Neural crest cell (in vitro differentiated cells): Measurements from ENCODE around the gene SMG6. TPM values are rescaled to one million over a fixed set of nuclear protein-coding genes. Genes with fewer than 3 reads are reported as not detected.

Experiments used
- DNase-seq: peaks from one replicate; pipeline ENCODE4 v3.0.0; 2021; ENCODE audit warnings: low read depth, mixed read lengths, low spot score
- H3K27ac Mint-ChIP-seq: one replicate; pipeline ENCODE4 v1.8.0; 2021; ENCODE audit warnings: mild to moderate bottlenecking, mixed read lengths; ENCODE audit not compliant: unreplicated experiment
- H3K27me3 Mint-ChIP-seq: 2 replicates; pipeline ENCODE4 v1.8.0; 2021; ENCODE audit warnings: low read depth, mild to moderate bottlenecking, mixed read lengths
- H3K36me3 Mint-ChIP-seq: 2 replicates; pipeline ENCODE4 v1.8.0; 2021; ENCODE audit warnings: low read depth, mild to moderate bottlenecking, mixed read lengths
- H3K4me1 Mint-ChIP-seq: 2 replicates; pipeline ENCODE4 v1.8.0; 2021; ENCODE audit warnings: mixed read lengths
- H3K4me3 Mint-ChIP-seq: one replicate; pipeline ENCODE4 v1.8.0; 2021; ENCODE audit warnings: mild to moderate bottlenecking, mixed read lengths
- H3K9me3 Mint-ChIP-seq: 2 replicates; pipeline ENCODE4 v1.8.0; 2021; ENCODE audit warnings: mixed read lengths
- total RNA-seq: library from RNA; stranded (reverse); gene quantifications from 2 replicates; pipeline ENCODE4 v1.2.1, GENCODE V29; 2021
- TF ChIP-seq, protein P1 (sequence below): fragments of 200-600 bp; sonication (generic); conservative IDR thresholded peaks from 2 replicates; pipeline ENCODE4 v1.5.0; 2021; ENCODE audit warnings: antibody characterized with exemption, mild to moderate bottlenecking

SMG6 gene
- total RNA-seq, 1 donor from 2014 or later = 57.2 TPM

DNA sequence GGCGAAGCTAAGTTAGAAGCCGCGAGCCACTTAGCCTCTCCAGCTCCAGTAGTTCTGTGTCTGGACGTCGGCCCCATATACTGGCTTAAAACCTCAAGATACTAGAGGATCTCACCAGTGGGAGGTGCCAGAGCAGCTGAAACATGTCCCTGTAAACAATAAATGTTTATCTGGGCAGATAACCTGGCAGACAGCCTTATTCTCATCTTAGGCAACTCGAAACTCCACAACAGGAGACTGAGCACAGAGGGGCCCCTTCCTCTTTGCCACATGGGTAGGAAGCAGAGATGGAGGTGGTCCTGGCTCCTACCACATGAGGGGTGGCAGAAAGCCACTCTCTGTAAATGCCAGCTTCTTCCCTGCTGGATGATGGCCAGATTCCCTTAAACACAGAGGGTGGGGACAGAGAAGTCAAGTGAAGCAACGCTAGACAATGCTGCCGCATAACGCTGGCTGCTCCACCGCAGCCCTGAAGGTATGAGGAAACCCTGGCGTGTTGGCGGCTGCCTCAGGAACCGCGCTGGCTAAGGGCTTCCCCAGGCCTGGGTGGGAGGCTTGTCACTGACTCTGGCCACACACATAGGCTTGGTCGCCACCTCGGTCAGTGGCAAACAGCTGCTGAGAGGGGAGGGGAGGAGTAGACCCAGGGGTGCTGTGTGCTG, 180.8 kb downstream of the SMG6 start:
- H3K36me3 Mint-ChIP-seq = peaks cover 6% of the 10 kb centered on the region
- no peak overlapping the region for H3K4me3 Mint-ChIP-seq
- no peaks in the 10 kb centered on the region for H3K9me3 Mint-ChIP-seq
- no peak overlapping the region for H3K27ac Mint-ChIP-seq
- TF ChIP-seq, protein P1, sequence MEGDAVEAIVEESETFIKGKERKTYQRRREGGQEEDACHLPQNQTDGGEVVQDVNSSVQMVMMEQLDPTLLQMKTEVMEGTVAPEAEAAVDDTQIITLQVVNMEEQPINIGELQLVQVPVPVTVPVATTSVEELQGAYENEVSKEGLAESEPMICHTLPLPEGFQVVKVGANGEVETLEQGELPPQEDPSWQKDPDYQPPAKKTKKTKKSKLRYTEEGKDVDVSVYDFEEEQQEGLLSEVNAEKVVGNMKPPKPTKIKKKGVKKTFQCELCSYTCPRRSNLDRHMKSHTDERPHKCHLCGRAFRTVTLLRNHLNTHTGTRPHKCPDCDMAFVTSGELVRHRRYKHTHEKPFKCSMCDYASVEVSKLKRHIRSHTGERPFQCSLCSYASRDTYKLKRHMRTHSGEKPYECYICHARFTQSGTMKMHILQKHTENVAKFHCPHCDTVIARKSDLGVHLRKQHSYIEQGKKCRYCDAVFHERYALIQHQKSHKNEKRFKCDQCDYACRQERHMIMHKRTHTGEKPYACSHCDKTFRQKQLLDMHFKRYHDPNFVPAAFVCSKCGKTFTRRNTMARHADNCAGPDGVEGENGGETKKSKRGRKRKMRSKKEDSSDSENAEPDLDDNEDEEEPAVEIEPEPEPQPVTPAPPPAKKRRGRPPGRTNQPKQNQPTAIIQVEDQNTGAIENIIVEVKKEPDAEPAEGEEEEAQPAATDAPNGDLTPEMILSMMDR = no peak
- peaks cover 13% of the 10 kb centered on the region for H3K4me1 Mint-ChIP-seq
- H3K27me3 Mint-ChIP-seq = no peaks in the 10 kb centered on the region
- DNase-seq = no peak

DNA sequence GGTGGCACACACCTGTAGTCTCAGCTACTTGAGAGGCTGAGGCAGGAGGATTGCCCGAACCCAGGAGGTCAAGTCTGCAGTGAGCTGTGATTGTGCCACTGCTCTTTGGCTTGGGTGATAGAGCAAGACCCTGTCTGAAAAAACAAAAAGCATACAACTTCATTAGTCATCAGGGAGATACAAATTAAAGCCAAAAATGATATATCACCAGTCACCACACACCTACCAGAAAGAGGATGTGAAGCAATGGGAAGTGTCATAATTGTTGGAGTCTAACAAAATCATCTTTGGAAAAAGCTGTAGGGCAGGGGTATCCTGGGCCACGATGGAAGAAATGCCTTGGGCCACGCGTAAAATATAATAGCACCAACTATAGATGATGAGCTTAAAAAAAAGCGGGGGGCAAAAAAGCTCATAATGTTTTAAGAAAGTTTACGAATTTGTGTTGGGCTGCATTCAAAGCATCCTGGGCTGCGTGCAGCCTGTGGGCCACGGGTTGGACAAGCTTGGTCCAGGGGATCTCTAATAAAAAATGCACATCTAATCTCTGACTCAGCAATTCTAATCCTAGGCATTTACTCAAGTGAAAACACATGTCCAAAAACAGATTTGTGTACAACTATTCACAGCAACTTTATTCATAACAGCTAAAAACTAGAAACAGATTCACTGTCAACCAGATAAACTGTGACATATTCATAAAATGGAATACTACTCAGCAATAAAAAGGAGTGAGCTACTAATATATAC, 182.8 kb downstream of the SMG6 start:
- Mint-ChIP-seq H3K9me3 (no peaks in the 10 kb centered on the region), H3K27me3 (no peaks in the 10 kb centered on the region), H3K36me3 (peaks cover 3% of the 10 kb centered on the region), H3K27ac (no peak overlapping the region), H3K4me1 (peaks cover 13% of the 10 kb centered on the region), H3K4me3 (no peak overlapping the region)
- TF ChIP-seq, protein P1 = no peak
- DNase-seq = no peak

DNA sequence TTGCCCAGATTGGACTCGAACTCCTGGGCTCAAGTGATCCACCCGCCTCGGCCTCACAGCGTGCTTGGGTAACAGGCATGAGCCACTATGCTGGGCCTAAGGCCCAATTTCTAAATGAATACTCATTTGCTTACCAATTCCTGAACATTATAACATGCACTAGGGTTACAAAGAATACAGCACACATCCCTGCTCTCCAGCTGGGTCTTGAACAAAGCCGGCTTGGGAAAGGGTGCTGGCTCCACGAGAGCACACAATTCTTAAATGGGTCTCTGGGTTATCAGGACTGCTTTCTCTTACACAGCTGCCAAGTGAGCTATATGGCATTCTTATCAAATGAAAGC, 190.3 kb downstream of the SMG6 start:
- H3K27me3 Mint-ChIP-seq = no peaks in the 10 kb centered on the region
- peaks cover 4% of the 10 kb centered on the region for H3K4me1 Mint-ChIP-seq
- no peak overlapping the region for H3K27ac Mint-ChIP-seq
- H3K36me3 Mint-ChIP-seq = peaks cover 3% of the 10 kb centered on the region
- H3K4me3 Mint-ChIP-seq = no peak overlapping the region
- TF ChIP-seq, protein P1 = no peak
- no peak for DNase-seq
- no peaks in the 10 kb centered on the region for H3K9me3 Mint-ChIP-seq

DNA sequence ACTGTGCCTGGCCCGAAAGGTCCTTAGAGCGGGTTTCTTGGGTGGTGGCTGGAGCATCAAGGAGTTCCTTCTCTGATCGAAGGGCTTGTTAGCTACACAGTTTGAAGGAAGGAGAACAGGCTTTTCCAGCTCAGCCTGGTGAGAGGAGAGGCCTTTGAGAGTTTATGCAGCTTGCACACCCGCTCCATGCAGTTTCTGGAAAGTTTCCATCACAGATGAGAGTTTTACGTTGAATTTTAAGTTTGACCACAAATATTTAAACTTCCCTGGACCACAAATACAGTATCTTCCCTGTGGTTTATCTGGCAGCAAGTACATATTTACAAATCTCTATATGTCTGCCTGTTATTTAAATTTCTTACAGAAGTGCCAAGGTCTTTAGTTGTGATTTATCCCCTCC, 191.9 kb downstream of the SMG6 start:
- Mint-ChIP-seq H3K27me3 (no peaks in the 10 kb centered on the region), H3K36me3 (peaks cover 1% of the 10 kb centered on the region), H3K4me3 (no peak overlapping the region), H3K27ac (no peak overlapping the region), H3K9me3 (no peaks in the 10 kb centered on the region), H3K4me1 (peaks cover 11% of the 10 kb centered on the region)
- no peak for DNase-seq
- TF ChIP-seq, protein P1 = no peak

DNA sequence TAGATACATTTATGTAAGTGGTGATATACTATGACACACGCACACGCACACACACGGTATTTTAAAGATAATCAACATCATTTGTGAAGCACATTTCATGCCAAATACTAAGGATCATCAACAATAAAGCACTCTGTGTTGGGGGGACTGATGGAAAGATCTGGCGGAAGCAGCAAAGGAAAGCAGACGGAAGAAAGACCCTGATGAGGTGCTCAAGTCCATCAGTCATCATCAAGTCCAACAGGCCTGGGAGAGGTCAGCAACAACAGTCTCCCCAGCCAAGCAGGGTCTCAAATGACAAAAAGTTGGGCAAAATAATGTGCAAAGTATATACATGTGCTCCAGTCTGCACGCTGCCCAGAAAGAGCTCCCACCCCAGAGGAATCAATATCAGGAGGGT, 193.1 kb downstream of the SMG6 start:
- Mint-ChIP-seq H3K9me3 (no peaks in the 10 kb centered on the region), H3K36me3 (no peaks in the 10 kb centered on the region), H3K4me3 (no peak overlapping the region), H3K4me1 (peaks cover 17% of the 10 kb centered on the region), H3K27me3 (no peaks in the 10 kb centered on the region), H3K27ac (no peak overlapping the region)
- TF ChIP-seq, protein P1 = no peak
- no peak for DNase-seq
